H9 (cell line): ENCODE data around the gene TPGS2. TPM values are rescaled to one million over a fixed set of nuclear protein-coding genes. Genes with fewer than 3 reads are reported as not detected.

ENCODE experiments used
- DNase-seq: peaks from one replicate; pipeline ENCODE4 v3.0.0-alpha.2; 2017
- H2AFZ ChIP-seq: one replicate; pipeline ENCODE4 v1.6.1; 2013; ENCODE audit warnings: mild to moderate bottlenecking, low read length, control low read depth, moderate library complexity
- H2AK5ac ChIP-seq: 2 replicates; pipeline ENCODE4 v1.6.1; 2013; ENCODE audit warnings: low read length, control low read depth, mixed read lengths; ENCODE audit not compliant: insufficient read length
- H2BK120ac ChIP-seq: one replicate; pipeline ENCODE4 v1.6.1; 2013; ENCODE audit warnings: low read depth, mild to moderate bottlenecking, low read length, control low read depth, inconsistent platforms; ENCODE audit not compliant: poor library complexity, severe bottlenecking
- H2BK12ac ChIP-seq: 2 replicates; pipeline ENCODE4 v1.6.1; 2013; ENCODE audit warnings: low read length, control low read depth, mixed read lengths, low read depth; ENCODE audit not compliant: insufficient read length
- H2BK15ac ChIP-seq: 2 replicates; pipeline ENCODE4 v1.6.1; 2013; ENCODE audit warnings: low read depth, low read length, control low read depth
- H2BK20ac ChIP-seq: one replicate; pipeline ENCODE4 v1.6.1; 2013; ENCODE audit warnings: low read depth, mild to moderate bottlenecking, low read length, control low read depth, inconsistent platforms; ENCODE audit not compliant: poor library complexity, severe bottlenecking
- H2BK5ac ChIP-seq: 2 replicates; pipeline ENCODE4 v1.6.1; 2013; ENCODE audit warnings: low read length, control low read depth, mixed read lengths; ENCODE audit not compliant: insufficient read length
- H3K14ac ChIP-seq: 2 replicates; pipeline ENCODE4 v1.6.1; 2013; ENCODE audit warnings: low read length, control low read depth; ENCODE audit not compliant: insufficient read depth
- H3K18ac ChIP-seq: 2 replicates; pipeline ENCODE4 v1.6.1; 2013; ENCODE audit warnings: low read depth, mild to moderate bottlenecking, mixed read lengths, low read length, control low read depth; ENCODE audit not compliant: insufficient read length
- H3K23ac ChIP-seq: 2 replicates; pipeline ENCODE4 v1.6.1; 2013; ENCODE audit warnings: low read length, control low read depth, mixed read lengths, low read depth; ENCODE audit not compliant: insufficient read length
- H3K23me2 ChIP-seq: 2 replicates; pipeline ENCODE4 v1.6.1; 2013; ENCODE audit warnings: low read depth, mild to moderate bottlenecking, mixed read lengths, low read length, control low read depth; ENCODE audit not compliant: insufficient read length, poor library complexity, severe bottlenecking
- H3K27ac ChIP-seq: 2 replicates; pipeline ENCODE4 v1.5.1; 2013; ENCODE audit warnings: low read length, control low read depth, mixed read lengths, low read depth; ENCODE audit not compliant: insufficient read length
- H3K27me3 ChIP-seq: 2 replicates; pipeline ENCODE4 v1.6.1; 2013; ENCODE audit warnings: low read length, control low read depth, inconsistent platforms; ENCODE audit not compliant: insufficient read depth
- H3K4ac ChIP-seq: 2 replicates; pipeline ENCODE4 v1.6.1; 2013; ENCODE audit warnings: low read depth, mild to moderate bottlenecking, control low read depth, inconsistent platforms, low read length, moderate library complexity
- H3K4me1 ChIP-seq: 2 replicates; pipeline ENCODE4 v1.6.1; 2013; ENCODE audit warnings: low read length, control low read depth, inconsistent platforms; ENCODE audit not compliant: insufficient read depth
- H3K4me2 ChIP-seq: 2 replicates; pipeline ENCODE4 v1.6.1; 2013; ENCODE audit warnings: low read length, control low read depth, mixed read lengths; ENCODE audit not compliant: insufficient read length, insufficient read depth
- H3K56ac ChIP-seq: 2 replicates; pipeline ENCODE4 v1.6.1; 2013; ENCODE audit warnings: low read depth, mild to moderate bottlenecking, mixed read lengths, low read length, control low read depth; ENCODE audit not compliant: insufficient read length
- H3K79me1 ChIP-seq: 2 replicates; pipeline ENCODE4 v1.6.1; 2013; ENCODE audit warnings: low read depth, mild to moderate bottlenecking, moderate library complexity, low read length, control low read depth, inconsistent platforms; ENCODE audit not compliant: insufficient read depth, poor library complexity, severe bottlenecking
- H3K79me2 ChIP-seq: 2 replicates; pipeline ENCODE4 v1.6.1; 2013; ENCODE audit warnings: low read length, control low read depth, inconsistent platforms; ENCODE audit not compliant: insufficient read depth
- H3K9ac ChIP-seq: 2 replicates; pipeline ENCODE4 v1.6.1; 2013; ENCODE audit warnings: low read length, control low read depth, mixed read lengths; ENCODE audit not compliant: insufficient read length; ENCODE audit errors: extremely low read depth
- H3K9me3 ChIP-seq: one replicate; pipeline ENCODE4 v1.6.1; 2013; ENCODE audit warnings: low read depth, low read length, inconsistent platforms; ENCODE audit not compliant: control insufficient read depth
- H3T11ph ChIP-seq: one replicate; pipeline ENCODE4 v1.6.1; 2013; ENCODE audit warnings: mild to moderate bottlenecking, low read length, control low read depth, inconsistent platforms
- H4K20me1 ChIP-seq: one replicate; pipeline ENCODE4 v1.6.1; 2013; ENCODE audit not compliant: control insufficient read depth, insufficient read length, insufficient read depth
- H4K5ac ChIP-seq: 2 replicates; pipeline ENCODE4 v1.6.1; 2013; ENCODE audit warnings: low read depth, mild to moderate bottlenecking, mixed read lengths, low read length, control low read depth; ENCODE audit not compliant: insufficient read length
- H4K8ac ChIP-seq: replicated peaks from 2 replicates; pipeline ENCODE4 v1.6.1; 2013; ENCODE audit warnings: low read length, control low read depth, mixed read lengths, low read depth; ENCODE audit not compliant: insufficient read length
- H4K91ac ChIP-seq: 2 replicates; pipeline ENCODE4 v1.6.1; 2013; ENCODE audit warnings: low read depth, mild to moderate bottlenecking, moderate library complexity, mixed read lengths, low read length, control low read depth; ENCODE audit not compliant: insufficient read length
- H3K27ac Mint-ChIP-seq, 3 experiments: 2 replicates in 2 of 3; 3 replicates in 1 of 3; pipeline ENCODE4 v1.8.0; 2020 to 2021; ENCODE audit warnings: mixed read lengths in 3 of 3, mild to moderate bottlenecking in 1 of 3, moderate library complexity in 1 of 3
- H3K27me3 Mint-ChIP-seq: 2 replicates; pipeline ENCODE4 v1.8.0; 2021; ENCODE audit warnings: low read depth, mild to moderate bottlenecking, moderate library complexity, mixed read lengths
- H3K36me3 Mint-ChIP-seq, 3 experiments: 2 replicates in 2 of 3; 3 replicates in 1 of 3; pipeline ENCODE4 v1.8.0; 2020 to 2021; ENCODE audit warnings: low read depth in 3 of 3, mixed read lengths in 3 of 3; ENCODE audit not compliant: insufficient read depth in 1 of 3
- H3K4me1 Mint-ChIP-seq, 2 experiments: 2 replicates each; pipeline ENCODE4 v1.8.0; 2020; ENCODE audit warnings: mixed read lengths in 2 of 2
- H3K4me3 Mint-ChIP-seq, 2 experiments: 2 replicates in 1 of 2; 3 replicates in 1 of 2; pipeline ENCODE4 v1.8.0; 2020 to 2021; ENCODE audit warnings: mild to moderate bottlenecking in 2 of 2, mixed read lengths in 2 of 2, moderate library complexity in 1 of 2
- H3K9me3 Mint-ChIP-seq, 2 experiments: 2 replicates in 1 of 2; 3 replicates in 1 of 2; pipeline ENCODE4 v1.8.0; 2020; ENCODE audit warnings: mild to moderate bottlenecking in 2 of 2, mixed read lengths in 2 of 2, moderate library complexity in 1 of 2
- total RNA-seq: library from RNA; stranded (reverse); gene quantifications from 2 replicates; pipeline ENCODE4 v1.2.1, GENCODE V29; 2021
- TF ChIP-seq, protein P1 (sequence below): fragments of 200-600 bp; sonication (generic); conservative IDR thresholded peaks from 3 replicates; pipeline ENCODE4 v1.8.0; 2021; ENCODE audit warnings: antibody characterized with exemption, mild to moderate bottlenecking

Gene TPGS2
- total RNA-seq, 1 experiment from 2014 or later, result 147 TPM

DNA sequence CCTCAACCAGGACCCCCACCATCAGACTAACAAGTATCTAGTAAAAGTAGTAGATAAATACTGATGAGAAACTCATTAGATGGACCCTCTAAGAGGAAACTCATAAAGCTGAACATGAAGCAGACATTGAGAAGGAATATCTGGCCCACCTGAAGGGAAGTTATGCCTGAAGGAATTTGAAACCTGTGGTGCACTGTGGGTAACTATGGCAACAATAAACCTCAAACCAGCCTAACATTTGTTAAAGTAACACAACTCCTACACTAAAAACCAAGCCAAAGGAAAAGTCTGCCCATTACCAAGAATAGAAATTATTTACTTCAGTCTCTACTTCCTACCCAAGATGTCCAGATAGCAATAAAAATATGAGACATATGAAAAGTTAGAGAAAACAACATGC, 43.5 kb upstream of the TPGS2 start:
- Mint-ChIP-seq H3K36me3 (peaks cover 11 to 19% (median 13%) of the 10 kb centered on the region in 3 experiments), H3K4me3 (no peak overlapping the region)

More for the DNA sequence above, 43.5 kb upstream of the TPGS2 start:
- Histone ChIP-seq H3K18ac (peak overlapping the region; percentile 79), H2BK5ac (no peak overlapping the region), H4K20me1 (no peaks in the 10 kb centered on the region), H3K4me2 (no peak overlapping the region), H3K79me2 (no peaks in the 10 kb centered on the region), H3K9me3 (no peaks in the 10 kb centered on the region), H4K91ac (no peak overlapping the region), H3K23ac (no peak overlapping the region), H3K27ac (no peak overlapping the region), H2BK120ac (no peak overlapping the region), H4K8ac (no peak overlapping the region), H2AK5ac (no peak overlapping the region), H3K4me1 (peaks cover 8% of the 10 kb centered on the region; the same call in 1 of the 2 replicates), H2BK15ac (no peak overlapping the region), H3K23me2 (no peaks in the 10 kb centered on the region), H3T11ph (no peak overlapping the region), H2AFZ (no peak overlapping the region), H3K56ac (no peak overlapping the region), H2BK20ac (peak overlapping the region; percentile 60), H3K27me3 (no peaks in the 10 kb centered on the region), H3K9ac (no peak overlapping the region), H2BK12ac (no peak overlapping the region), H3K4ac (peak overlapping the region; percentile 87; the same call in 1 of the 2 replicates), H3K14ac (no peak overlapping the region), H4K5ac (no peak overlapping the region), H3K79me1 (no peaks in the 10 kb centered on the region)
- H3K4me1 Mint-ChIP-seq, result peaks cover 10 to 17% of the 10 kb centered on the region in 2 experiments
- H3K27me3 Mint-ChIP-seq, result no peaks in the 10 kb centered on the region
- peak overlapping the region in 2 of 3 experiments; percentile 23 to 81; a peak in 2 of 7 replicates for H3K27ac Mint-ChIP-seq
- no peak for DNase-seq
- TF ChIP-seq, protein P1, sequence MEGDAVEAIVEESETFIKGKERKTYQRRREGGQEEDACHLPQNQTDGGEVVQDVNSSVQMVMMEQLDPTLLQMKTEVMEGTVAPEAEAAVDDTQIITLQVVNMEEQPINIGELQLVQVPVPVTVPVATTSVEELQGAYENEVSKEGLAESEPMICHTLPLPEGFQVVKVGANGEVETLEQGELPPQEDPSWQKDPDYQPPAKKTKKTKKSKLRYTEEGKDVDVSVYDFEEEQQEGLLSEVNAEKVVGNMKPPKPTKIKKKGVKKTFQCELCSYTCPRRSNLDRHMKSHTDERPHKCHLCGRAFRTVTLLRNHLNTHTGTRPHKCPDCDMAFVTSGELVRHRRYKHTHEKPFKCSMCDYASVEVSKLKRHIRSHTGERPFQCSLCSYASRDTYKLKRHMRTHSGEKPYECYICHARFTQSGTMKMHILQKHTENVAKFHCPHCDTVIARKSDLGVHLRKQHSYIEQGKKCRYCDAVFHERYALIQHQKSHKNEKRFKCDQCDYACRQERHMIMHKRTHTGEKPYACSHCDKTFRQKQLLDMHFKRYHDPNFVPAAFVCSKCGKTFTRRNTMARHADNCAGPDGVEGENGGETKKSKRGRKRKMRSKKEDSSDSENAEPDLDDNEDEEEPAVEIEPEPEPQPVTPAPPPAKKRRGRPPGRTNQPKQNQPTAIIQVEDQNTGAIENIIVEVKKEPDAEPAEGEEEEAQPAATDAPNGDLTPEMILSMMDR, result no peak
- peaks cover 16 to 19% of the 10 kb centered on the region in 2 experiments for H3K9me3 Mint-ChIP-seq
